Type B pancreatic cell (in vitro differentiated cells): ENCODE measurements around the gene RAI1. TPM values are rescaled to one million over a fixed set of nuclear protein-coding genes. Genes with fewer than 3 reads are reported as not detected.
"Not testable (repeated sequence)": the region's sequence is repeated elsewhere in the genome, so short reads cannot be mapped to it uniquely, and the experiment has no call there.

Source experiments
- DNase-seq: peaks from one replicate; pipeline ENCODE4 v3.0.0; 2021; ENCODE audit warnings: mixed read lengths; ENCODE audit not compliant: unreplicated experiment; ENCODE audit errors: extremely low spot score
- H3K27ac Mint-ChIP-seq: 2 replicates; pipeline ENCODE4 v1.8.0; 2021; ENCODE audit warnings: mild to moderate bottlenecking, mixed read lengths
- H3K27me3 Mint-ChIP-seq: 2 replicates; pipeline ENCODE4 v1.8.0; 2021; ENCODE audit warnings: mixed read lengths
- H3K36me3 Mint-ChIP-seq: 2 replicates; pipeline ENCODE4 v1.8.0; 2021; ENCODE audit warnings: mixed read lengths
- H3K4me1 Mint-ChIP-seq: one replicate; pipeline ENCODE4 v1.8.0; 2021; ENCODE audit warnings: mixed read lengths; ENCODE audit not compliant: unreplicated experiment
- H3K4me3 Mint-ChIP-seq: 2 replicates; pipeline ENCODE4 v1.8.0; 2021; ENCODE audit warnings: mild to moderate bottlenecking, mixed read lengths
- H3K9me3 Mint-ChIP-seq: 2 replicates; pipeline ENCODE4 v1.8.0; 2021; ENCODE audit warnings: mixed read lengths
- total RNA-seq: library from RNA; stranded (reverse); gene quantifications from 2 replicates; pipeline ENCODE4 v1.2.1, GENCODE V29; 2021; ENCODE audit warnings: low replicate concordance
- TF ChIP-seq, protein P1 (sequence below): fragments of 200-600 bp; sonication (generic); conservative IDR thresholded peaks from 2 replicates; pipeline ENCODE4 v1.5.0; 2021; ENCODE audit warnings: antibody characterized with exemption, mild to moderate bottlenecking

RAI1 gene
- total RNA-seq, 1 donor from 2014 or later: 61.1 TPM

DNA sequence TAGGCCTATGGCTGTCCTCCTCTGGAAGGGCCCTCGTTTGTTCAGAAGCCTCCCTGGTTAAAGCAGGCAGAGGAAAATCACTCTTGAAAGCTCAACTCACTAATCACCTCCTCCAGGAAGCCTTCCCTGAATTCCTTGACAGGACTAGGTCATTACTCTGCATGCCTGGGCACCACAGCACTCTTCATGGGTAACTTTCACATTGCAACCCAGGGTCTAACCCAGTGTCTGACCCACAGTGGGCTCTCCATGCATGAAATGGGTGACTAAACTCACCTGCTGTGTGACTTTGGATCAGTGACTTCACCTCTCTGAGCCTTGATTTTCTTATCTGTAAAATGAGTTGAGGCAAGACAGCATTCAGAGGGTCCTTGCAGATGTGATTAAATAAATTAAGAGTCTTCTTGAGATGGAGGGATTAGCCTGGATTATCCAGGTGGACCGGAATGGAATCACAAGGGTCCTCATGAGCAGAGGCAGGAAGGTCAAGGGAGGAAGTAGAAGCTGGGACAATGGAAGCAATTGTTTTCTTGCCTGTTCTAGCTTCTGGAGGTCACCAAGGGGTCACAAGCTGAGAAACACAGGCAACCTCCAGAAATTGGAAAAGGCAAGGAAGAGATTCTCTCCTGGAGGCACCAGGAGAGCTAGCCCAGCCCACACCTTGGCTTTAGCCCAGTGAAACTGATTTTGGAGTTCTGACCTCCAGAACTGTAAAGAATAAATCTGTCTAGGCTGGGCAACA is 3.8 kb upstream of the RAI1 start:
- H3K9me3 Mint-ChIP-seq: no peaks in the 10 kb centered on the region
- no peak overlapping the region for H3K4me3 Mint-ChIP-seq
- no peaks in the 10 kb centered on the region for H3K36me3 Mint-ChIP-seq
- TF ChIP-seq, protein P1, sequence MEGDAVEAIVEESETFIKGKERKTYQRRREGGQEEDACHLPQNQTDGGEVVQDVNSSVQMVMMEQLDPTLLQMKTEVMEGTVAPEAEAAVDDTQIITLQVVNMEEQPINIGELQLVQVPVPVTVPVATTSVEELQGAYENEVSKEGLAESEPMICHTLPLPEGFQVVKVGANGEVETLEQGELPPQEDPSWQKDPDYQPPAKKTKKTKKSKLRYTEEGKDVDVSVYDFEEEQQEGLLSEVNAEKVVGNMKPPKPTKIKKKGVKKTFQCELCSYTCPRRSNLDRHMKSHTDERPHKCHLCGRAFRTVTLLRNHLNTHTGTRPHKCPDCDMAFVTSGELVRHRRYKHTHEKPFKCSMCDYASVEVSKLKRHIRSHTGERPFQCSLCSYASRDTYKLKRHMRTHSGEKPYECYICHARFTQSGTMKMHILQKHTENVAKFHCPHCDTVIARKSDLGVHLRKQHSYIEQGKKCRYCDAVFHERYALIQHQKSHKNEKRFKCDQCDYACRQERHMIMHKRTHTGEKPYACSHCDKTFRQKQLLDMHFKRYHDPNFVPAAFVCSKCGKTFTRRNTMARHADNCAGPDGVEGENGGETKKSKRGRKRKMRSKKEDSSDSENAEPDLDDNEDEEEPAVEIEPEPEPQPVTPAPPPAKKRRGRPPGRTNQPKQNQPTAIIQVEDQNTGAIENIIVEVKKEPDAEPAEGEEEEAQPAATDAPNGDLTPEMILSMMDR: no peak
- no peak overlapping the region for H3K27ac Mint-ChIP-seq
- no peak for DNase-seq
- peaks cover 29% of the 10 kb centered on the region for H3K4me1 Mint-ChIP-seq
- H3K27me3 Mint-ChIP-seq: peaks cover 3% of the 10 kb centered on the region

DNA sequence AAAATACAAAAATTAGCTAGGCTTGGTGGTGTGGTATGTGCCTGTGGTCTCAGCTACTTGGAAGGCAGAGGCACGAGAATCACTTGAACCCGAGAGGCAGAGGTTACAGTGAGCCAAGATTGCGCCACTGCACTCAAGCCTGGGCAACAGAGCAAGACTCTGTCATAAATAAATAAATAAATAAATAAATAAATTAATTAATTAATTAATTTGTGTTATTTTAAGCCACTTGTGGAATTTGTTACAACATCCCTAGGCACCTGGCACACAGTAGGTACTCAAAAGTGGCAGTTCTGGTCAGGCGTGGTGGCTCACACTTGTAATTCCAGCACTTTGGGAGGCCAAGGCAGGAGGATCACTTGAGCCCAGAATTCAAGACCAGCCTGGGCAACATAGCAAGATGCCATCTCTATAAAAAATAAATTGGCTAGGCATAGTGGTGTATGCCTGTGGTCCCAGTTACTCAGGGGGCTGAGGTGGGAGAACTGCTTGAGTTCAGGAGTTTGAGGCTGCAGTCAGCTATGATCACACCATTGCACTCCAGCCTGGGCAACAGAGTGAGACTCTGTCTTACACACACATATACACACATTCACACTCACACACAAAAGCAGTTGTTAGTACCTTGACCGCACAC is 3.1 kb upstream of the RAI1 start:
- H3K27me3 Mint-ChIP-seq, H3K36me3 Mint-ChIP-seq, DNase-seq, H3K4me3 Mint-ChIP-seq, H3K9me3 Mint-ChIP-seq, H3K27ac Mint-ChIP-seq: not testable (repeated sequence)
- peaks cover 30% of the 10 kb centered on the region for H3K4me1 Mint-ChIP-seq

DNA sequence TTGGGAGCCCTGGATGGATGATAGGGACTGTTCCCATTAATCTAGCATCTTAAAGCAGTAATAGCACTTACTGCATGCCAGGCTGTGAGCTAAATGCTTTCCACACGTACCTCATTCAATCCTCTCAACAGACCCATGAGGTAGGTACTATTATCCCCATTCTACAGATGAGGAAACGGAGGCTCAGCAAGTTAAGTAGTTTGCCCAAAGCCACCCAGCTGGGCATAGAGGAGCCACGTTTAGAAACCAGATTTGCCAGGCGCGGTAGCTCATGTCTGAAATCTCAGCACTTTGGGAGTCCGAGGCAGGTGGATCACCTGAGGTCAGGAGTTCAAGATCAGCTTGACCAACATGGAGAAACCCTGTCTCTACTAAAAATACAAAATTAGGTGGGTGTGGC is 2.0 kb upstream of the RAI1 start:
- TF ChIP-seq, protein P1: no peak
- peaks cover 3% of the 10 kb centered on the region for H3K27me3 Mint-ChIP-seq
- no peaks in the 10 kb centered on the region for H3K9me3 Mint-ChIP-seq
- H3K4me1 Mint-ChIP-seq: peaks cover 38% of the 10 kb centered on the region
- H3K27ac Mint-ChIP-seq: no peak overlapping the region
- no peak overlapping the region for H3K4me3 Mint-ChIP-seq
- DNase-seq: no peak
- no peaks in the 10 kb centered on the region for H3K36me3 Mint-ChIP-seq

DNA sequence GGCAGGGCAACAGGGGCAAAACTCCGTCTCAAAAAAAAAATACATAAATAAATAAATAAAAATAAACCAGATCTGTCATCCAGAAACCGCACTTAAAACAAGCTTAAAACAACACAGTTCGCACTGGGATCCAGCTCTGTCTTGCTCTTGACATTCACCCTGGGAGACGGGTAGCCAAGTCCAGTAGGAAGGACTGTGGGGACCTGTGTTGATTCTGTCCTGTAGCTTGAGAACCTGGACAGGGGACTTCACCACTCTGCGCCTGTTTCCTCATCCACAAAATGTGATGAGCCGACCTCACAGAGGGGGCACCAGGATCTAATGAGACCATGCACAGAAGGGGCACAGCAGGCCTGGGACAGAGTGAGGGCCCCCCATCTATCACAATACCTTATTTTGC is 1.5 kb upstream of the RAI1 start:
- H3K27me3 Mint-ChIP-seq: peaks cover 3% of the 10 kb centered on the region
- H3K27ac Mint-ChIP-seq: no peak overlapping the region
- no peaks in the 10 kb centered on the region for H3K9me3 Mint-ChIP-seq
- no peaks in the 10 kb centered on the region for H3K36me3 Mint-ChIP-seq
- TF ChIP-seq, protein P1: no peak
- no peak for DNase-seq
- peaks cover 43% of the 10 kb centered on the region for H3K4me1 Mint-ChIP-seq
- H3K4me3 Mint-ChIP-seq: no peak overlapping the region

DNA sequence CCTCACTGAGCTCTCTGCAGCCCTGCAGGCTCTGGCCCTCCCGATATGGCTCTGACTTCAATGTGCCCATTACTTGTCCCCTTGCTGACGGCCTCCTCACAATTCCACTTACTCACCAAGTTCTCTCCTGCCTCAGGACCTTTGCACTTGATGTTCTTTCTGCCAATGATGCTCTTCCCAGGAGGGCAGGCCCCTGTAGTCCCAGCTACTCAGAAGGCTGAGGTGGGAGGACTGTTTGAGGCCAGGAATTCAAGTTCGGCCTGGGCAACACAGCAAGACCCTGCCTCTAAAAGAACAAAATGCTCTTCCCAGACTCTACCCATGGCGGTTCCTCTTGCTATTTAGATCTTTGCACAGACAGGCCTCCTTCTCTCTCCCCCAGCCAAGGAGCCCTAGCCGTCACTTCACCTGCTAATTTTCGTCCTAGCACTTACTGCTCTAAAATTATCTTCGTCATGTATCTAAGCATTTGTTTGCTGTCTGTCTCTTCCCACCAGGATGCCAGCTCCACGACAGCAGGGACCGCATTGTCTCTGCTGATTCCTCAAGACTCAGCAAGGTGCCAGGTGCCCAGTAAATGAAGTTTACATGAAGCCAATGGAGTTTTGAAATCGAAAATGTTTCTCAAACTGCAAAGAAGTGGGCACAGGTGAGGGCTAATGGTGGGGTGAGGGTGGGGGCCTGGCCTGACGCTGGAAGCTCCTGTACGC is 626 bp upstream of the RAI1 start:
- peaks cover 3% of the 10 kb centered on the region for H3K27me3 Mint-ChIP-seq
- H3K4me3 Mint-ChIP-seq: peak overlapping the region; percentile 68
- H3K9me3 Mint-ChIP-seq: no peaks in the 10 kb centered on the region
- H3K36me3 Mint-ChIP-seq: no peaks in the 10 kb centered on the region
- TF ChIP-seq, protein P1: no peak
- H3K27ac Mint-ChIP-seq: peak overlapping the region; percentile 70
- peaks cover 48% of the 10 kb centered on the region for H3K4me1 Mint-ChIP-seq
- DNase-seq: no peak
